Nephron (organoid): Measurements from ENCODE around the gene KDM5B.
A peak's percentile ranks its signal among the peaks of the same experiment; 100 is the strongest.

ENCODE experiments used
- H3K27ac Mint-ChIP-seq, 3 experiments: 2 replicates each; pipeline ENCODE4 v1.8.0; 2020; ENCODE audit warnings: mixed read lengths in 3 of 3, mild to moderate bottlenecking in 2 of 3, moderate library complexity in 1 of 3
- H3K27me3 Mint-ChIP-seq: 2 replicates; pipeline ENCODE4 v1.8.0; 2021; ENCODE audit warnings: low read depth, mild to moderate bottlenecking, moderate library complexity, mixed read lengths
- H3K36me3 Mint-ChIP-seq: 2 replicates; pipeline ENCODE4 v1.8.0; 2020; ENCODE audit warnings: low read depth, mixed read lengths
- H3K4me1 Mint-ChIP-seq: 2 replicates; pipeline ENCODE4 v1.8.0; 2020; ENCODE audit warnings: mixed read lengths
- H3K4me3 Mint-ChIP-seq, 3 experiments: 2 replicates each; pipeline ENCODE4 v1.8.0; 2020; ENCODE audit warnings: mild to moderate bottlenecking in 3 of 3, mixed read lengths in 3 of 3, moderate library complexity in 2 of 3
- H3K9me3 Mint-ChIP-seq: 2 replicates; pipeline ENCODE4 v1.8.0; 2020; ENCODE audit warnings: mixed read lengths
- CTCF ChIP-seq, 3 experiments: fragments of 200-600 bp; sonication (generic); IDR thresholded peaks; one replicate each; pipeline ENCODE4 v1.5.0; 2021; ENCODE audit warnings: antibody characterized with exemption in 3 of 3; ENCODE audit not compliant: unreplicated experiment in 3 of 3

KDM5B gene

GRCh38 chr1:202711949-202712635, 96.1 kb downstream of the KDM5B start:
- Mint-ChIP-seq H3K27me3 (peaks cover 58% of the 10 kb centered on the region), H3K27ac (peak overlapping the region in 1 of 3 experiments; percentile 14), H3K36me3 (no peaks in the 10 kb centered on the region), H3K4me1 (peaks cover 32% of the 10 kb centered on the region), H3K9me3 (no peaks in the 10 kb centered on the region), H3K4me3 (peak overlapping the region; percentile 64 to 75 (median 72))
- TF ChIP-seq CTCF (IDR thresholded peaks at IDR 0.05; ENCODE audit: unreplicated experiment in 3 of 3), result no peak

- H3K4me3 Mint-ChIP-seq, result peak within 1 kb of the TSS; percentile 79 to 85 (median 83)
- no peaks in the 10 kb centered on the region for H3K9me3 Mint-ChIP-seq
- peaks cover 76% of the 10 kb centered on the region for H3K27me3 Mint-ChIP-seq
- no peaks in the 10 kb centered on the region for H3K36me3 Mint-ChIP-seq
- H3K4me1 Mint-ChIP-seq, result peaks cover 26% of the 10 kb centered on the region
- no peak for TF ChIP-seq CTCF (IDR thresholded peaks at IDR 0.05; ENCODE audit: unreplicated experiment in 3 of 3)
- no peak within 1 kb of the TSS for H3K27ac Mint-ChIP-seq
Measured at GRCh38 chr1:202710070-202711045, 97.9 kb downstream of the KDM5B start, which contains the start of gene SYT2. SYT2 (minus strand) TSS chr1:202710454; CDS start chr1:202605772, 104,682 bp downstream.

- Mint-ChIP-seq H3K27me3 (peaks cover 79% of the 10 kb centered on the region), H3K4me3 (peak overlapping the region; percentile 79 to 85 (median 83)), H3K4me1 (peaks cover 26% of the 10 kb centered on the region), H3K27ac (no peak overlapping the region), H3K9me3 (no peaks in the 10 kb centered on the region), H3K36me3 (no peaks in the 10 kb centered on the region)
- no peak for TF ChIP-seq CTCF (IDR thresholded peaks at IDR 0.05; ENCODE audit: unreplicated experiment in 3 of 3)
Measured at GRCh38 chr1:202709276-202710041, 98.8 kb downstream of the KDM5B start.

- Mint-ChIP-seq H3K4me1 (peaks cover 26% of the 10 kb centered on the region), H3K27ac (no peak overlapping the region), H3K36me3 (no peaks in the 10 kb centered on the region), H3K9me3 (no peaks in the 10 kb centered on the region), H3K27me3 (peaks cover 87% of the 10 kb centered on the region), H3K4me3 (peak overlapping the region; percentile 79 to 85 (median 83))
- no peak for TF ChIP-seq CTCF (IDR thresholded peaks at IDR 0.05; ENCODE audit: unreplicated experiment in 3 of 3)
Measured at GRCh38 chr1:202708456-202709275, 99.6 kb downstream of the KDM5B start.

DNA sequence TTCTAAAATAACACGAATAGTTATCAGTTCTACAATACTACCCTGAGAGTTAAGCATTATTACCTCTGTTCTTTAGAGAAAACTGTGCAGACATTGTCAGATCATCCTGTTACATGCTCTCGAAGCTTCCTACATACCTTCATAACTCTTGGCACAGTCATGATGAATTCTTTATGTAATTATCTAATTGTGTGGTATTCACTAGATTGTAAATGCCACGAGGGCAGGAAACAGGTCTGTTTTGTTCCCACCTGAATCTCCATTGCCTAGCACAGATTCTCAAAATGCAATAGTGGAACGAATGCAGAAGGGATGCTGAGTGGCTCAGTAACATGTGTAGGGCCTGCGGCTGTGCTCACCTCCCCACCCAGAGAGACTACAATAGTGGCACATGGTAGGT, 101.4 kb downstream of the KDM5B start:
- H3K4me1 Mint-ChIP-seq, result peaks cover 12% of the 10 kb centered on the region
- TF ChIP-seq CTCF (IDR thresholded peaks at IDR 0.05; ENCODE audit: unreplicated experiment in 3 of 3), result no peak
- H3K9me3 Mint-ChIP-seq, result no peaks in the 10 kb centered on the region
- H3K36me3 Mint-ChIP-seq, result no peaks in the 10 kb centered on the region
- H3K27me3 Mint-ChIP-seq, result peaks cover 80% of the 10 kb centered on the region
- no peak overlapping the region for H3K4me3 Mint-ChIP-seq
- no peak overlapping the region for H3K27ac Mint-ChIP-seq
